Colonic mucosa (tissue), 4 donors: Measurements from ENCODE around the gene VDAC2. TPM values are rescaled to one million over a fixed set of nuclear protein-coding genes. Genes with fewer than 3 reads are reported as not detected.

ENCODE experiments used
- DNase-seq: peaks from one replicate; pipeline ENCODE4 v3.0.0-alpha.2; 2020
- H3K27ac ChIP-seq: fragments of 200-600 bp; one replicate; pipeline ENCODE4 v1.8.0; 2021
- H3K27me3 ChIP-seq: fragments of 200-600 bp; one replicate; pipeline ENCODE4 v1.8.0; 2021
- H3K36me3 ChIP-seq: fragments of 200-600 bp; one replicate; pipeline ENCODE4 v1.8.0; 2021
- H3K4me1 ChIP-seq: fragments of 200-600 bp; one replicate; pipeline ENCODE4 v1.8.0; 2021; ENCODE audit warnings: mild to moderate bottlenecking
- H3K4me3 ChIP-seq: fragments of 200-600 bp; one replicate; pipeline ENCODE4 v1.8.0; 2021
- H3K9ac ChIP-seq, 2 donors: one replicate each; pipeline ENCODE4 v1.7.0; 2013; ENCODE audit warnings: control low read depth in 2 of 2, low read depth in 2 of 2, low read length in 2 of 2
- H3K9me3 ChIP-seq: fragments of 200-600 bp; one replicate; pipeline ENCODE4 v1.8.0; 2021
- intact Hi-C: fragments of 100-400 bp; cut with DNase I; formaldehyde crosslinking; loops from one replicate; pipeline ENCODE4 v1.14.1; 2022
- total RNA-seq, 2 donors: library from RNA; stranded (reverse); fragmentation: NEBNext Ultra II Directional in 1 of 2; extraction: Animal tissue kit (Norgen Biotek cat#: 25700) in 1 of 2; gene quantifications; one replicate each; pipeline ENCODE4 v1.2.1, GENCODE V29; 2021
- TF ChIP-seq, protein P1 (sequence below): fragments of 200-600 bp; IDR thresholded peaks from one replicate; pipeline ENCODE4 v1.8.0; 2022; ENCODE audit warnings: antibody characterized with exemption, mild to moderate bottlenecking
- donor health status: healthy.
- donor health status: DM: no; HTN: no; CAD: no.
- donor health status: DM: no; HTN: no; CAD: no.

VDAC2 gene
- total RNA-seq, 2 donors from 2014 or later: 314 to 430 TPM

GRCh38 chr10:75272094-75272493 lies 61.5 kb downstream of the VDAC2 start:
- Histone ChIP-seq H3K4me3 (no peak overlapping the region), H3K9ac (no peak overlapping the region), H3K27me3 (no peaks in the 10 kb centered on the region), H3K9me3 (no peaks in the 10 kb centered on the region), H3K36me3 (no peaks in the 10 kb centered on the region), H3K27ac (no peak overlapping the region), H3K4me1 (no peaks in the 10 kb centered on the region)
- no peak for DNase-seq
- TF ChIP-seq, protein P1, sequence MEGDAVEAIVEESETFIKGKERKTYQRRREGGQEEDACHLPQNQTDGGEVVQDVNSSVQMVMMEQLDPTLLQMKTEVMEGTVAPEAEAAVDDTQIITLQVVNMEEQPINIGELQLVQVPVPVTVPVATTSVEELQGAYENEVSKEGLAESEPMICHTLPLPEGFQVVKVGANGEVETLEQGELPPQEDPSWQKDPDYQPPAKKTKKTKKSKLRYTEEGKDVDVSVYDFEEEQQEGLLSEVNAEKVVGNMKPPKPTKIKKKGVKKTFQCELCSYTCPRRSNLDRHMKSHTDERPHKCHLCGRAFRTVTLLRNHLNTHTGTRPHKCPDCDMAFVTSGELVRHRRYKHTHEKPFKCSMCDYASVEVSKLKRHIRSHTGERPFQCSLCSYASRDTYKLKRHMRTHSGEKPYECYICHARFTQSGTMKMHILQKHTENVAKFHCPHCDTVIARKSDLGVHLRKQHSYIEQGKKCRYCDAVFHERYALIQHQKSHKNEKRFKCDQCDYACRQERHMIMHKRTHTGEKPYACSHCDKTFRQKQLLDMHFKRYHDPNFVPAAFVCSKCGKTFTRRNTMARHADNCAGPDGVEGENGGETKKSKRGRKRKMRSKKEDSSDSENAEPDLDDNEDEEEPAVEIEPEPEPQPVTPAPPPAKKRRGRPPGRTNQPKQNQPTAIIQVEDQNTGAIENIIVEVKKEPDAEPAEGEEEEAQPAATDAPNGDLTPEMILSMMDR: no peak
- intact Hi-C loops: no loop called here

DNA sequence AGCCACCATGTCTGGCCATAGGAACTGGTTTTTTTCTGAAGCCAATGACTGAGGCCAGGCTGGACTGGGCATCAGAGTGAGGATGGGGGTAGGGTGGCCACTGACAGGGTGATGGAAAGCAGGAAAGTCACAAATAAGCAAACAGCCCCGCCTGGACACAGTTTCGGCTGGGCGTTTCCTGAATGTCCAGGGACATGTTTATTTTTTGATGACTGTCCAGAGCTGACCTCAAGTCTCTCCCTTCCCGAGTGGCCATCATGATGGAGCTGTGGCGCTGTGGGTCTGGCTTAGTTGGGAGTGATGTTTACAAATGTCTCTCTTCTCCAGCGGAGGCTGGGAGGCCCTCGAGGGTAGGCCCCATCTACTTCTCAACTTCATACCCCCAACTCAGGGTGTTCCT lies 62.3 kb downstream of the VDAC2 start:
- intact Hi-C loops: no loop called here

GRCh38 chr10:75276069-75276872 lies 65.7 kb downstream of the VDAC2 start:
- Histone ChIP-seq H3K36me3 (no peaks in the 10 kb centered on the region), H3K4me3 (peak overlapping the region; percentile 42), H3K27me3 (no peaks in the 10 kb centered on the region), H3K9me3 (no peaks in the 10 kb centered on the region), H3K9ac (peak overlapping the region; percentile 8 to 73), H3K27ac (no peak overlapping the region), H3K4me1 (no peaks in the 10 kb centered on the region)
- intact Hi-C loops: no loop called here
- TF ChIP-seq, protein P1: no peak
- DNase-seq: peak; percentile 71

More for the DNA sequence above, 62.3 kb downstream of the VDAC2 start:
- Histone ChIP-seq H3K9ac (no peak overlapping the region), H3K9me3 (no peaks in the 10 kb centered on the region), H3K36me3 (no peaks in the 10 kb centered on the region), H3K4me3 (no peak overlapping the region), H3K27me3 (no peaks in the 10 kb centered on the region), H3K4me1 (no peaks in the 10 kb centered on the region), H3K27ac (no peak overlapping the region)
- DNase-seq: no peak
- TF ChIP-seq, protein P1: no peak

- Histone ChIP-seq H3K27me3 (no peaks in the 10 kb centered on the region), H3K4me1 (no peaks in the 10 kb centered on the region), H3K4me3 (no peak overlapping the region), H3K9ac (no peak overlapping the region), H3K27ac (no peak overlapping the region), H3K9me3 (no peaks in the 10 kb centered on the region), H3K36me3 (no peaks in the 10 kb centered on the region)
- TF ChIP-seq, protein P1: no peak
- no peak for DNase-seq
- intact Hi-C loops: no loop called here
Measured at GRCh38 chr10:75280236-75280635, 69.6 kb downstream of the VDAC2 start.

Other genes with a start within 250 kb of the VDAC2 start
- gene SAMD8, start 99.1 kb upstream of the VDAC2 start, total RNA-seq: 10 to 100 TPM in 1 of 2 donors, 1 to 10 TPM in 1; 8.9 to 21.5 TPM
- gene COMTD1, start 25.2 kb downstream of the VDAC2 start, total RNA-seq: 100 to 1,000 TPM in 1 of 2 donors, 10 to 100 TPM in 1; 62.6 to 117 TPM
- gene ZNF503, start 191.0 kb downstream of the VDAC2 start, total RNA-seq: 1 to 10 TPM; 3.6 to 8.0 TPM
- gene LRMDA, start 220.8 kb downstream of the VDAC2 start, total RNA-seq: 1 to 10 TPM; 2.5 to 5.2 TPM